ENCODE results near the gene SH3GL1. TPM values are rescaled to one million over a fixed set of nuclear protein-coding genes. Genes with fewer than 3 reads are reported as not detected.

Gene SH3GL1
- total and polyA plus RNA-seq, 9 of the 15 experiments (the other 6 are each of a cell fraction or from before 2014, with no cell fraction given) = 1.7 to 75.3 (median 25.7) TPM

DNA sequence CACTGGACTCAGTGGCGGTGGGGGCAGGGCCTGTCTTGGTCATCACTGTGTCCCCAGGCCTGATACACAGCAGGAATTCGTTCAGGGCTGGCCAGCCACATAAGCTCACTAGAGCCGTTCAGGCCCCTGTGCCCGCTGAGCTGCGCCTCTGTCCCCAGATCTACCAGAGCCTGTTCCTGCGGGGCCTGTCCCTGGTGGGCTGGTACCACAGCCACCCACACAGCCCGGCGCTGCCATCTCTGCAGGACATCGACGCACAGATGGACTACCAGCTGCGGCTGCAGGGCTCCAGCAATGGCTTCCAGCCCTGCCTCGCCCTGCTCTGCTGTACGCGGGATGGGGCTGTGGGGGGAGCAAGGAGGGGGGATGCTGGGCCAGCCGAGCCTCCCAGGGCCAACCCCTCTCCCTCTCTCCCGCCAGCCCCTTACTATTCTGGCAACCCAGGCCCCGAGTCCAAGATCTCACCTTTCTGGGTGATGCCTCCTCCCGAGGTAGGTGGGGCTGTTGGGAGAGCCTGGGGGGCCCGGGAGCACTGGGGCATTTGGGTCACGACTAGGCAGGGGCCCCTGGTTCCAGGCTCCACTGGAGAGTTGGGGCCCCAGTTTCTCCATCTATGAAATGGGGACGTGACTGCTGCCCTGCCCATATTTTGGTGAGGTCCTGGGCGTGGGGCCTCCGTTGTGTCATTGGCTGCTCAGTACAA lies 43.1 kb downstream of the SH3GL1 start:
- H3K4me2 ChIP-seq (ENCODE audit: insufficient read depth, low read length) = no peak overlapping the region
- POLR2A ChIA-PET = interaction anchor here (0.6 to 2.7 kb wide), 4 partner anchors 9 to 58 kb away, joined by 4 to 18 read pairs (median 5); partner anchors contain the start of gene MPND
- WGBS (ENCODE audit: insufficient coverage, low coverage, missing lambda C conversion rate) = 84% methylated on average over 19 of the region's 23 CpGs
- CTCF ChIA-PET (ENCODE audit: low intra/inter-chr PET ratio) = no interaction called here
- H3K36me3 ChIP-seq (ENCODE audit: control insufficient read depth, insufficient read depth, low read length) = peaks cover 52% of the 10 kb centered on the region; the same call in 2 of the 3 replicates
- H3K27ac ChIP-seq (ENCODE audit: extremely low read depth, low read depth, low read length) = no peak overlapping the region
- peak overlapping the region in 1 of 2 experiments; percentile 71; a peak in 2 of 4 replicates for H3K9ac ChIP-seq (ENCODE audit: insufficient read depth in 1 of 2, low read depth in 2 of 2, low read length in 2 of 2)
- no TSS peak for BruUV-seq (replicated peaks)
- no peaks in the 10 kb centered on the region for H3K9me3 ChIP-seq (replicated peaks; ENCODE audit: control insufficient read depth, insufficient read depth, low read depth, low read length)
- no peak overlapping the region for H3K4me3 ChIP-seq
- ATAC-seq (peak; percentile 4; the same call in 1 of the 3 replicates), FAIRE-seq (no peak), DNase-seq (ENCODE audit: extremely low read depth in 1 of 4, low spot score in 3 of 4) (peak in 1 of 4 experiments; percentile 17)
- no peaks in the 10 kb centered on the region for H3K27me3 ChIP-seq (ENCODE audit: control insufficient read depth in 2 of 2, insufficient read depth in 2 of 2, low read length in 2 of 2)
- in situ Hi-C loops (cut with MboI) = no loop called here
- peaks cover 7% of the 10 kb centered on the region; the same call in 1 of the 2 replicates for H4K20me1 ChIP-seq (replicated peaks; ENCODE audit: control insufficient read depth, insufficient read depth, low read length)
- no peak overlapping the region for H2AFZ ChIP-seq (ENCODE audit: low read depth, low read length)
- intact Hi-C loops (cut with micrococcal nuclease) = no loop called here
- peaks cover 0 to 66% of the 10 kb centered on the region in 2 experiments; a peak in 2 of 5 replicates for H3K4me1 ChIP-seq (replicated peaks in 1 of 2; ENCODE audit: control insufficient read depth in 2 of 2, insufficient read depth in 2 of 2, low read length in 2 of 2)
- H3K79me2 ChIP-seq (ENCODE audit: control insufficient read depth, insufficient read depth, low read length) = no peaks in the 10 kb centered on the region
- no peaks in the 10 kb centered on the region for H3K9me1 ChIP-seq (ENCODE audit: control insufficient read depth, insufficient read depth, low read length)
- TF ChIP-seq LARP7 (IDR thresholded peaks at IDR 0.05) = no peak
- TF ChIP-seq ARHGAP35 (IDR thresholded peaks at IDR 0.05; ENCODE audit: partially characterized antibody) = no peak
- TF ChIP-seq, protein P1, sequence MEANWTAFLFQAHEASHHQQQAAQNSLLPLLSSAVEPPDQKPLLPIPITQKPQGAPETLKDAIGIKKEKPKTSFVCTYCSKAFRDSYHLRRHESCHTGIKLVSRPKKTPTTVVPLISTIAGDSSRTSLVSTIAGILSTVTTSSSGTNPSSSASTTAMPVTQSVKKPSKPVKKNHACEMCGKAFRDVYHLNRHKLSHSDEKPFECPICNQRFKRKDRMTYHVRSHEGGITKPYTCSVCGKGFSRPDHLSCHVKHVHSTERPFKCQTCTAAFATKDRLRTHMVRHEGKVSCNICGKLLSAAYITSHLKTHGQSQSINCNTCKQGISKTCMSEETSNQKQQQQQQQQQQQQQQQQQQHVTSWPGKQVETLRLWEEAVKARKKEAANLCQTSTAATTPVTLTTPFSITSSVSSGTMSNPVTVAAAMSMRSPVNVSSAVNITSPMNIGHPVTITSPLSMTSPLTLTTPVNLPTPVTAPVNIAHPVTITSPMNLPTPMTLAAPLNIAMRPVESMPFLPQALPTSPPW (CRISPR knock-in tag; IDR thresholded peaks at IDR 0.05) = 0 out of 2 replicates have a peak, but pooled peaks have one; percentile 25
- TF ChIP-seq E2F6 (IDR thresholded peaks at IDR 0.05; ENCODE audit: borderline replicate concordance in 1 of 2, extremely low read depth in 1 of 2, insufficient read depth in 1 of 2, insufficient read length in 1 of 2, low read depth in 1 of 2, low read length in 1 of 2, poor library complexity in 1 of 2, severe bottlenecking in 1 of 2) = no peak
- TF ChIP-seq, protein P2, sequence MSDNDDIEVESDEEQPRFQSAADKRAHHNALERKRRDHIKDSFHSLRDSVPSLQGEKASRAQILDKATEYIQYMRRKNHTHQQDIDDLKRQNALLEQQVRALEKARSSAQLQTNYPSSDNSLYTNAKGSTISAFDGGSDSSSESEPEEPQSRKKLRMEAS (CRISPR knock-in tag; IDR thresholded peaks at IDR 0.05) = no peak
- no peak for TF ChIP-seq FOXO4 (CRISPR knock-in tag; IDR thresholded peaks at IDR 0.05)
- no peak for TF ChIP-seq NCOR1 (IDR thresholded peaks at IDR 0.05)
- TF ChIP-seq ZNF165 (CRISPR knock-in tag; IDR thresholded peaks at IDR 0.05; ENCODE audit: borderline replicate concordance) = no peak
- TF ChIP-seq ZFP30 (CRISPR knock-in tag; IDR thresholded peaks at IDR 0.05; ENCODE audit: borderline replicate concordance) = no peak
- TF ChIP-seq ZNF740 (CRISPR knock-in tag; IDR thresholded peaks at IDR 0.05) = peak; percentile 46; the same call in 1 of the 2 replicates
- TF ChIP-seq ZNF740 (tag; IDR thresholded peaks at IDR 0.05) = no peak
- TF ChIP-seq PRPF4 (IDR thresholded peaks at IDR 0.05; ENCODE audit: insufficient read depth, low read depth, low read length, poor library complexity, severe bottlenecking) = no peak
- no peak for TF ChIP-seq ZNF347 (CRISPR knock-in tag; IDR thresholded peaks at IDR 0.05; ENCODE audit: low read depth)
- no peak for TF ChIP-seq SREBF2 (CRISPR knock-in tag; IDR thresholded peaks at IDR 0.05)

Data from K562 (cell line).